Measurements from ENCODE around the gene WNK2.

GRCh38 chr9:93203718-93204469 lies 20.0 kb downstream of the WNK2 start:
- TF ChIP-seq, protein P1, sequence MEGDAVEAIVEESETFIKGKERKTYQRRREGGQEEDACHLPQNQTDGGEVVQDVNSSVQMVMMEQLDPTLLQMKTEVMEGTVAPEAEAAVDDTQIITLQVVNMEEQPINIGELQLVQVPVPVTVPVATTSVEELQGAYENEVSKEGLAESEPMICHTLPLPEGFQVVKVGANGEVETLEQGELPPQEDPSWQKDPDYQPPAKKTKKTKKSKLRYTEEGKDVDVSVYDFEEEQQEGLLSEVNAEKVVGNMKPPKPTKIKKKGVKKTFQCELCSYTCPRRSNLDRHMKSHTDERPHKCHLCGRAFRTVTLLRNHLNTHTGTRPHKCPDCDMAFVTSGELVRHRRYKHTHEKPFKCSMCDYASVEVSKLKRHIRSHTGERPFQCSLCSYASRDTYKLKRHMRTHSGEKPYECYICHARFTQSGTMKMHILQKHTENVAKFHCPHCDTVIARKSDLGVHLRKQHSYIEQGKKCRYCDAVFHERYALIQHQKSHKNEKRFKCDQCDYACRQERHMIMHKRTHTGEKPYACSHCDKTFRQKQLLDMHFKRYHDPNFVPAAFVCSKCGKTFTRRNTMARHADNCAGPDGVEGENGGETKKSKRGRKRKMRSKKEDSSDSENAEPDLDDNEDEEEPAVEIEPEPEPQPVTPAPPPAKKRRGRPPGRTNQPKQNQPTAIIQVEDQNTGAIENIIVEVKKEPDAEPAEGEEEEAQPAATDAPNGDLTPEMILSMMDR (IDR thresholded peaks at IDR 0.05), result no peak
- no peak for TF ChIP-seq POLR2A (IDR thresholded peaks at IDR 0.05)
